GM19467 (cell line): Measurements from ENCODE around the gene GHR.
"Not testable (repeated sequence)": the region's sequence is repeated elsewhere in the genome, so short reads cannot be mapped to it uniquely, and the experiment has no call there.

Experiments used
- ATAC-seq: cut with Tn5 transposase; IDR thresholded peaks from one replicate; pipeline ENCODE4 v1.9.1; 2021; ENCODE audit warnings: mild to moderate bottlenecking, moderate library complexity; ENCODE audit not compliant: unreplicated experiment

Gene GHR

GRCh38 chr5:42564689-42565356, 141.6 kb downstream of the GHR start:
- no peak for ATAC-seq

GRCh38 chr5:42566652-42567295, 143.5 kb downstream of the GHR start:
- no peak for ATAC-seq

- no peak for ATAC-seq
These were observed 146.1 kb downstream of the GHR start for GRCh38 chr5:42569325-42569724.

GRCh38 chr5:42569953-42570548, 146.8 kb downstream of the GHR start:
- ATAC-seq, result no peak

GRCh38 chr5:42570966-42571960, 148.0 kb downstream of the GHR start:
- ATAC-seq, result no peak

GRCh38 chr5:42572313-42572712, 149.1 kb downstream of the GHR start:
- no peak for ATAC-seq

- no peak for ATAC-seq
These were observed 150.1 kb downstream of the GHR start for GRCh38 chr5:42573386-42573785.

- ATAC-seq, result not testable (repeated sequence)
These were observed 152.7 kb downstream of the GHR start for GRCh38 chr5:42575914-42576313.

GRCh38 chr5:42578901-42579300, 155.7 kb downstream of the GHR start:
- ATAC-seq, result not testable (repeated sequence)

- no peak for ATAC-seq
These were observed 156.1 kb downstream of the GHR start for GRCh38 chr5:42579320-42579719.

- ATAC-seq, result no peak
These were observed 158.6 kb downstream of the GHR start for GRCh38 chr5:42581845-42582244.

GRCh38 chr5:42582723-42583122, 159.5 kb downstream of the GHR start:
- no peak for ATAC-seq

GRCh38 chr5:42583322-42583721, 160.1 kb downstream of the GHR start:
- no peak for ATAC-seq

GRCh38 chr5:42586625-42587024, 163.4 kb downstream of the GHR start:
- no peak for ATAC-seq

- ATAC-seq, result no peak
These were observed 164.0 kb downstream of the GHR start for GRCh38 chr5:42587096-42587723.

GRCh38 chr5:42590566-42590965, 167.3 kb downstream of the GHR start:
- no peak for ATAC-seq

GRCh38 chr5:42591015-42591414, 167.8 kb downstream of the GHR start:
- no peak for ATAC-seq

- no peak for ATAC-seq
These were observed 169.3 kb downstream of the GHR start for GRCh38 chr5:42592401-42593140.

- no peak for ATAC-seq
These were observed 170.4 kb downstream of the GHR start for GRCh38 chr5:42593591-42593990.

GRCh38 chr5:42595597-42595996, 172.4 kb downstream of the GHR start:
- no peak for ATAC-seq
